Calu3 (cell line): ENCODE measurements around the gene MXRA8. TPM values are rescaled to one million over a fixed set of nuclear protein-coding genes. Genes with fewer than 3 reads are reported as not detected.

ENCODE experiments used
- BruUV-seq: library from RNA; stranded (reverse); fragments of 400-500 nt; replicated peaks from 2 replicates; lab custom pipeline; 2021; lab: Mats Ljungman, UMichigan
- CTCF ChIA-PET: fragments of 300-600 bp; sonication (Branson Sonifier 250); formaldehyde crosslinking; loops from one replicate; lab custom pipeline; 2022; ENCODE audit warnings: antibody characterized with exemption; lab: Charles Lee
- DNase-seq: peaks from one replicate; pipeline ENCODE4 v3.0.0; 2022
- H3K27ac Mint-ChIP-seq: one replicate; pipeline ENCODE4 v1.8.0; 2022; ENCODE audit warnings: mixed read lengths; ENCODE audit not compliant: unreplicated experiment
- H3K27me3 Mint-ChIP-seq: one replicate; pipeline ENCODE4 v1.8.0; 2022; ENCODE audit warnings: mixed read lengths; ENCODE audit not compliant: unreplicated experiment
- H3K36me3 Mint-ChIP-seq: one replicate; pipeline ENCODE4 v1.8.0; 2022; ENCODE audit warnings: mild to moderate bottlenecking, moderate library complexity, mixed read lengths; ENCODE audit not compliant: insufficient read depth, unreplicated experiment
- H3K4me1 Mint-ChIP-seq: one replicate; pipeline ENCODE4 v1.8.0; 2022; ENCODE audit warnings: mild to moderate bottlenecking, low read depth, mixed read lengths; ENCODE audit not compliant: unreplicated experiment
- H3K4me3 Mint-ChIP-seq: one replicate; pipeline ENCODE4 v1.8.0; 2022; ENCODE audit warnings: mild to moderate bottlenecking, low read depth, moderate library complexity, mixed read lengths; ENCODE audit not compliant: unreplicated experiment
- H3K9me3 Mint-ChIP-seq: one replicate; pipeline ENCODE4 v1.8.0; 2022; ENCODE audit warnings: low read depth, mixed read lengths; ENCODE audit not compliant: unreplicated experiment
- CTCF ChIP-seq: fragments of 200-600 bp; IDR thresholded peaks from one replicate; pipeline ENCODE4 v1.8.0; 2022; ENCODE audit warnings: antibody characterized with exemption; ENCODE audit not compliant: unreplicated experiment
- intact Hi-C: fragments of 100-400 bp; cut with micrococcal nuclease; formaldehyde crosslinking; loops from one replicate; pipeline ENCODE4 v1.10.0; 2022; ENCODE audit not compliant: unreplicated experiment
- total RNA-seq: library from RNA; stranded (reverse); gene quantifications from 2 replicates; pipeline ENCODE4 v1.2.3, GENCODE V29; 2022

The MXRA8 gene
- total RNA-seq, 1 experiment from 2014 or later = not detected

- Mint-ChIP-seq H3K27ac (no peak overlapping the region), H3K4me1 (no peaks in the 10 kb centered on the region), H3K9me3 (no peaks in the 10 kb centered on the region), H3K4me3 (no peak overlapping the region), H3K36me3 (peaks cover 8% of the 10 kb centered on the region), H3K27me3 (no peaks in the 10 kb centered on the region)
- no peak for TF ChIP-seq CTCF
- no peak for DNase-seq
- intact Hi-C loops = no loop called here
- BruUV-seq = no TSS peak
- CTCF ChIA-PET = no interaction called here
These were observed 22.5 kb upstream of the MXRA8 start for GRCh38 chr1:1380860-1381259.

GRCh38 chr1:1377540-1378205, 19.3 kb upstream of the MXRA8 start:
- no TSS peak for BruUV-seq
- DNase-seq = no peak
- Mint-ChIP-seq H3K27me3 (no peaks in the 10 kb centered on the region), H3K4me1 (no peaks in the 10 kb centered on the region), H3K9me3 (no peaks in the 10 kb centered on the region), H3K36me3 (peaks cover 24% of the 10 kb centered on the region), H3K4me3 (no peak overlapping the region), H3K27ac (no peak overlapping the region)
- CTCF ChIA-PET = no interaction called here
- intact Hi-C loops = no loop called here
- no peak for TF ChIP-seq CTCF

GRCh38 chr1:1376551-1377226, 18.3 kb upstream of the MXRA8 start:
- no peaks in the 10 kb centered on the region for H3K27me3 Mint-ChIP-seq
- H3K9me3 Mint-ChIP-seq = no peaks in the 10 kb centered on the region
- H3K4me1 Mint-ChIP-seq = no peaks in the 10 kb centered on the region
- H3K36me3 Mint-ChIP-seq = peaks cover 24% of the 10 kb centered on the region
- H3K4me3 Mint-ChIP-seq = peak overlapping the region; percentile 75
- intact Hi-C loops = no loop called here
- TF ChIP-seq CTCF = no peak
- no TSS peak for BruUV-seq
- CTCF ChIA-PET = no interaction called here
- no peak overlapping the region for H3K27ac Mint-ChIP-seq
- no peak for DNase-seq

GRCh38 chr1:1374929-1375662, 16.7 kb upstream of the MXRA8 start, which contains the start of gene AURKAIP1:
Gene AURKAIP1 (minus strand): TSS chr1:1375207. CDS start chr1:1374756, 451 bp downstream.
- Mint-ChIP-seq H3K4me1 (no peaks in the 10 kb centered on the region), H3K27me3 (no peaks in the 10 kb centered on the region), H3K9me3 (no peaks in the 10 kb centered on the region), H3K36me3 (peaks cover 24% of the 10 kb centered on the region), H3K27ac (peak within 1 kb of the TSS; percentile 96), H3K4me3 (peak within 1 kb of the TSS; percentile 75)
- BruUV-seq = no TSS peak
- no peak for TF ChIP-seq CTCF
- DNase-seq = peak; percentile 95
- CTCF ChIA-PET = interaction anchor here (0.8 to 1.2 kb wide), 3 partner anchors 24 to 130 kb away, joined by 3 to 7 read pairs (median 6); partner anchors contain the start of gene CCNL2
- intact Hi-C loops = no loop called here
